A549 (cell line): ENCODE data around the gene RNU2-63P. TPM values are rescaled to one million over a fixed set of nuclear protein-coding genes. Genes with fewer than 3 reads are reported as not detected.

ENCODE experiments used
- ATAC-seq, 2 experiments: fragments of 200-7000 bp in 1 of 2; fragments of >200 bp in 1 of 2; cut with Nextera tagmentation in 1 of 2; cut with Tn5 transposase in 1 of 2; 3 replicates each; pipeline versions ENCODE4 v1.8.0 to v1.9.1; 2018 to 2020; ENCODE audit warnings: mild to moderate bottlenecking in 1 of 2, moderate library complexity in 1 of 2
- CTCF ChIA-PET: fragments of 300-600 bp; sonication (Branson Sonifier 250); formaldehyde crosslinking; extraction: SDS; loops from one replicate; lab custom pipeline; 2021; ENCODE audit warnings: antibody characterized with exemption, inconsistent platforms; lab: Yijun Ruan, JAX
- POLR2A ChIA-PET: fragments of 350-600 bp; formaldehyde crosslinking; extraction: SDS; loops from one replicate; lab custom pipeline; 2021; ENCODE audit warnings: antibody characterized with exemption, inconsistent platforms; lab: Yijun Ruan, JAX
- DNase-seq, 2 experiments: peaks; one replicate each; pipeline versions ENCODE4 v3.0.0 to v3.0.0-alpha.2; 2011 to 2016; ENCODE audit warnings: low read depth in 1 of 2, low spot score in 1 of 2
- FAIRE-seq: peaks from 2 replicates; lab custom pipeline; 2011; peaks lifted over from hg19 to GRCh38; lab: Jason Lieb, UNC
- H3K27ac ChIP-seq, 2 experiments: fragments of >200 bp; sonication (Bioruptor Twin); formaldehyde crosslinking; 3 replicates each; pipeline ENCODE4 v1.5.1; 2016 to 2017
- H3K4me1 ChIP-seq: fragments of >200 bp; sonication (Bioruptor Twin); formaldehyde crosslinking; 3 replicates; pipeline ENCODE4 v1.6.1; 2016
- H3K4me2 ChIP-seq: fragments of >200 bp; sonication (Bioruptor Twin); formaldehyde crosslinking; 3 replicates; pipeline ENCODE4 v1.6.1; 2016
- H3K4me3 ChIP-seq: fragments of >200 bp; sonication (Bioruptor Twin); formaldehyde crosslinking; 3 replicates; pipeline ENCODE4 v1.5.1; 2016
- H3K9me3 ChIP-seq: fragments of >200 bp; sonication (Bioruptor Twin); formaldehyde crosslinking; 3 replicates; pipeline ENCODE4 v1.6.1; 2016
- BHLHE40 ChIP-seq: IDR thresholded peaks from 2 replicates; pipeline ENCODE4 v1.6.1; 2012; ENCODE audit warnings: low read depth, low read length, inconsistent platforms
- CEBPB ChIP-seq, 2 experiments: fragments of >200 bp in 1 of 2; sonication (Bioruptor Twin) in 1 of 2; formaldehyde crosslinking in 1 of 2; IDR thresholded peaks; 2 replicates each; pipeline ENCODE4 v1.6.1; 2012 to 2016
- CHD4 ChIP-seq: fragments of 200-600 bp; sonication (generic); IDR thresholded peaks from 2 replicates; pipeline ENCODE4 v1.6.1; 2016; ENCODE audit warnings: antibody characterized with exemption, mild to moderate bottlenecking, borderline replicate concordance
- CTCF ChIP-seq: fragments of >200 bp; sonication (Bioruptor Twin); formaldehyde crosslinking; IDR thresholded peaks from 3 replicates; pipeline ENCODE4 v1.5.1; 2016
- E2F6 ChIP-seq: IDR thresholded peaks from 2 replicates; pipeline ENCODE4 v1.6.1; 2012; ENCODE audit warnings: low read depth, borderline replicate concordance
- EHMT2 ChIP-seq: fragments of 200-600 bp; sonication (generic); IDR thresholded peaks from 2 replicates; pipeline ENCODE4 v1.6.1; 2016; ENCODE audit warnings: antibody characterized with exemption, low read depth, mild to moderate bottlenecking, moderate library complexity
- ELK1 ChIP-seq: fragments of 150-350 bp; IDR thresholded peaks from 2 replicates; pipeline ENCODE4 v1.6.1; 2014; ENCODE audit warnings: low read depth, mild to moderate bottlenecking, low read length
- EP300 ChIP-seq, 2 experiments: fragments of >200 bp; sonication (Bioruptor Twin); formaldehyde crosslinking; IDR thresholded peaks; 2 replicates in 1 of 2; 3 replicates in 1 of 2; pipeline ENCODE4 v1.6.1; 2016 to 2017
- HES2 ChIP-seq: fragments of >200 bp; sonication (Bioruptor Twin); formaldehyde crosslinking; IDR thresholded peaks from 2 replicates; pipeline ENCODE4 v1.6.1; 2016
- HMGXB4 ChIP-seq: fragments of 250-450 bp; sonication (Bioruptor Pico); IDR thresholded peaks from 2 replicates; pipeline ENCODE4 v1.5.0; 2021; ENCODE audit warnings: mild to moderate bottlenecking, moderate library complexity, borderline replicate concordance
- HOXA7 ChIP-seq: fragments of 250-450 bp; sonication (Bioruptor Pico); IDR thresholded peaks from 2 replicates; pipeline ENCODE4 v1.5.0; 2020; ENCODE audit warnings: mild to moderate bottlenecking, moderate library complexity
- HOXB13 ChIP-seq: fragments of 250-450 bp; sonication (Bioruptor Pico); IDR thresholded peaks from 2 replicates; pipeline ENCODE4 v1.5.0; 2020; ENCODE audit warnings: low read depth, mild to moderate bottlenecking, moderate library complexity
- JUN ChIP-seq, 2 experiments: fragments of >200 bp; sonication (Bioruptor Twin); formaldehyde crosslinking; IDR thresholded peaks; 2 replicates in 1 of 2; 3 replicates in 1 of 2; pipeline ENCODE4 v1.6.1; 2016 to 2017
- MAFK ChIP-seq: fragments of 450-650 bp; IDR thresholded peaks from 2 replicates; pipeline ENCODE4 v1.6.1; 2014; ENCODE audit not compliant: partially characterized antibody
- MYC ChIP-seq: IDR thresholded peaks from 2 replicates; pipeline ENCODE4 v1.6.1; 2012; ENCODE audit warnings: mild to moderate bottlenecking, inconsistent platforms, low read length, improper control_type of control experiment, borderline replicate concordance
- NPAS2 ChIP-seq: fragments of 250-450 bp; sonication (Bioruptor Pico); IDR thresholded peaks from 2 replicates; pipeline ENCODE4 v1.8.0; 2022; ENCODE audit warnings: mild to moderate bottlenecking, moderate library complexity, borderline replicate concordance
- NR3C1 ChIP-seq: fragments of >200 bp; sonication (Bioruptor Twin); formaldehyde crosslinking; IDR thresholded peaks from 3 replicates; pipeline ENCODE4 v1.6.1; 2017
- POLR2A ChIP-seq: IDR thresholded peaks from 2 replicates; pipeline ENCODE4 v1.6.1; 2012; ENCODE audit warnings: mild to moderate bottlenecking, low read length
- RAD21 ChIP-seq, 2 experiments: fragments of >200 bp in 1 of 2; sonication (Bioruptor Twin) in 1 of 2; formaldehyde crosslinking in 1 of 2; IDR thresholded peaks in 1 of 2; conservative IDR thresholded peaks in 1 of 2; 2 replicates in 1 of 2; 3 replicates in 1 of 2; pipeline ENCODE4 v1.6.1; 2012 to 2018; ENCODE audit warnings: inconsistent platforms in 1 of 2
- RARB ChIP-seq: fragments of 250-450 bp; sonication (Bioruptor Pico); IDR thresholded peaks from 2 replicates; pipeline ENCODE4 v1.8.0; 2021; ENCODE audit warnings: mild to moderate bottlenecking, moderate library complexity
- RFX5 ChIP-seq: fragments of 450-650 bp; IDR thresholded peaks from 2 replicates; pipeline ENCODE4 v1.7.1; 2014; ENCODE audit warnings: antibody characterized with exemption, mild to moderate bottlenecking, moderate library complexity
- SMC3 ChIP-seq: fragments of >200 bp; sonication (Bioruptor Twin); formaldehyde crosslinking; IDR thresholded peaks from 3 replicates; pipeline ENCODE4 v1.6.1; 2018; ENCODE audit warnings: inconsistent platforms
- USF2 ChIP-seq: fragments of 450-650 bp; IDR thresholded peaks from 2 replicates; pipeline ENCODE4 v1.6.1; 2014; ENCODE audit warnings: antibody characterized with exemption
- ZFP36 ChIP-seq: fragments of 450-650 bp; IDR thresholded peaks from 2 replicates; pipeline ENCODE4 v1.6.1; 2014; ENCODE audit warnings: borderline replicate concordance; ENCODE audit not compliant: partially characterized antibody
- WGBS: methylation state at CpG from one replicate; pipeline ENCODE4 v1.1.6; 2017; ENCODE audit errors: missing lambda C conversion rate; 5-methylcytosine and 5-hydroxymethylcytosine counted together
- polyA plus RNA-seq, 4 experiments: library from polyadenylated mRNA; depleted of rRNA in 3 of 4; stranded (reverse); fragments of >200 nt; fragmentation: RNase III in 1 of 4; extraction: RNeasy Plus Mini Kit Qiagen cat#74134 plus additional on column Dnase treatment in 1 of 4; gene quantifications; 2 replicates in 3 of 4; 3 replicates in 1 of 4; pipeline ENCODE4 v1.2.3, GENCODE V29; 2011 to 2017

Gene RNU2-63P
- polyA plus RNA-seq, 2 of the 4 experiments (the other 2 are of a cell fraction) = 33.0 TPM; not detected in 1

- FAIRE-seq (no peak), DNase-seq (no peak), ATAC-seq (no peak)
- CTCF ChIA-PET = no interaction called here
- H3K9me3 ChIP-seq = no peaks in the 10 kb centered on the region
- TF ChIP-seq HOXB13 (CRISPR knock-in tag) (no peak), HMGXB4 (no peak), JUN (IDR thresholded peaks at IDR 0.05) (no peak)
- no peaks in the 10 kb centered on the region for H3K4me1 ChIP-seq
- H3K27ac ChIP-seq = no peak overlapping the region
- H3K4me2 ChIP-seq = no peak overlapping the region
- POLR2A ChIA-PET = interaction anchor here (0.9 kb wide), 1 partner anchor 9 kb away, joined by 3 read pairs; the partner anchor contains the start of gene RNU2-63P
- no peak overlapping the region for H3K4me3 ChIP-seq
- 98% methylated on average over 6 of the region's 6 CpGs for WGBS
Observed at GRCh38 chr2:88024509-88024908, 8.2 kb upstream of the RNU2-63P start.

- Histone ChIP-seq H3K4me2 (no peak overlapping the region), H3K27ac (no peak overlapping the region), H3K4me1 (no peaks in the 10 kb centered on the region; the same call in 2 of the 3 replicates), H3K4me3 (no peak overlapping the region), H3K9me3 (no peaks in the 10 kb centered on the region)
- FAIRE-seq (no peak), DNase-seq (no peak), ATAC-seq (no peak)
- TF ChIP-seq ELK1 (no peak), RAD21 (conservative IDR thresholded peaks at IDR 0.05 in 1 of 2, IDR thresholded peaks at IDR 0.05 in 1 of 2) (no peak), HOXB13 (CRISPR knock-in tag) (no peak), HOXA7 (CRISPR knock-in tag) (no peak), EP300 (IDR thresholded peaks at IDR 0.05) (no peak), USF2 (no peak), CTCF (no peak), NPAS2 (no peak), MAFK (no peak), BHLHE40 (no peak), CHD4 (no peak), RARB (CRISPR knock-in tag) (no peak), POLR2A (no peak), JUN (IDR thresholded peaks at IDR 0.05) (no peak), CEBPB (IDR thresholded peaks at IDR 0.05) (no peak)
- ChIA-PET POLR2A (no interaction called here), CTCF (no interaction called here)
- 96% methylated on average over 5 of the region's 5 CpGs for WGBS
Observed at GRCh38 chr2:88022669-88022921, 6.2 kb upstream of the RNU2-63P start.

- H3K4me2 ChIP-seq = no peak overlapping the region
- 88% methylated on average over 3 of the region's 3 CpGs for WGBS
- no peak overlapping the region for H3K4me3 ChIP-seq
- no peak overlapping the region for H3K27ac ChIP-seq
- H3K9me3 ChIP-seq = no peaks in the 10 kb centered on the region
- no peak for TF ChIP-seq E2F6
- TF ChIP-seq NR3C1 = no peak
- TF ChIP-seq CEBPB (IDR thresholded peaks at IDR 0.05) = no peak
- no peak for TF ChIP-seq HOXB13 (CRISPR knock-in tag)
- TF ChIP-seq RFX5 = no peak
- no peak for TF ChIP-seq CHD4
- no peak for TF ChIP-seq ZFP36
- TF ChIP-seq RAD21 (conservative IDR thresholded peaks at IDR 0.05 in 1 of 2, IDR thresholded peaks at IDR 0.05 in 1 of 2) = no peak
- TF ChIP-seq MYC = no peak
- no peak for TF ChIP-seq HES2
- TF ChIP-seq JUN (IDR thresholded peaks at IDR 0.05) = no peak
- TF ChIP-seq POLR2A = no peak
- no peak for TF ChIP-seq EHMT2
- no peak for TF ChIP-seq NPAS2
- no peak for TF ChIP-seq SMC3
- FAIRE-seq = no peak
- no peak for ATAC-seq
- ChIA-PET CTCF (interaction anchor here (0.7 to 1.7 kb wide), 5 partner anchors 8 to 41 kb away, joined by 3 to 5 read pairs (median 3); no protein-coding TSS in a partner anchor), POLR2A (interaction anchor here (1.3 kb wide), 1 partner anchor 20 kb away, joined by 4 read pairs; no protein-coding TSS in a partner anchor)
- no peak for DNase-seq
- peaks cover 12% of the 10 kb centered on the region for H3K4me1 ChIP-seq
Observed at GRCh38 chr2:88019985-88020384, 3.6 kb upstream of the RNU2-63P start.
